GM19438 (cell line): ENCODE data around the gene CCNYL1.
A peak's percentile ranks its signal among the peaks of the same experiment; 100 is the strongest.
"Not testable (repeated sequence)": the region's sequence is repeated elsewhere in the genome, so short reads cannot be mapped to it uniquely, and the experiment has no call there.

Source experiments
- ATAC-seq: cut with Tn5 transposase; IDR thresholded peaks from one replicate; pipeline ENCODE4 v1.9.1; 2021; ENCODE audit warnings: low read depth; ENCODE audit not compliant: unreplicated experiment

Gene CCNYL1

GRCh38 chr2:207710814-207711740 lies at the start of gene CCNYL1:
Gene CCNYL1, plus strand, starts transcription at chr2:207711640. Its CDS starts 257 bp downstream, at chr2:207711897.
- peak; percentile 94 for ATAC-seq

GRCh38 chr2:207662203-207662602 lies 49.2 kb upstream of the CCNYL1 start:
- ATAC-seq, result peak; percentile 75

GRCh38 chr2:207663870-207664545 lies 47.4 kb upstream of the CCNYL1 start:
- ATAC-seq, result no peak

- no peak for ATAC-seq
These were observed 40.6 kb upstream of the CCNYL1 start for GRCh38 chr2:207670887-207671286.

- ATAC-seq, result no peak
These were observed 38.0 kb upstream of the CCNYL1 start for GRCh38 chr2:207673431-207673830.

GRCh38 chr2:207674266-207674774 lies 37.1 kb upstream of the CCNYL1 start:
- ATAC-seq, result no peak

GRCh38 chr2:207674826-207675225 lies 36.6 kb upstream of the CCNYL1 start:
- ATAC-seq, result no peak

- no peak for ATAC-seq
These were observed 34.5 kb upstream of the CCNYL1 start for GRCh38 chr2:207676827-207677354.

- no peak for ATAC-seq
These were observed 30.0 kb upstream of the CCNYL1 start for GRCh38 chr2:207681431-207681830.

- ATAC-seq, result no peak
These were observed 28.9 kb upstream of the CCNYL1 start for GRCh38 chr2:207682557-207682956.

GRCh38 chr2:207683438-207683837 lies 28.0 kb upstream of the CCNYL1 start:
- no peak for ATAC-seq

GRCh38 chr2:207683879-207684627 lies 27.4 kb upstream of the CCNYL1 start:
- no peak for ATAC-seq

- no peak for ATAC-seq
These were observed 24.6 kb upstream of the CCNYL1 start for GRCh38 chr2:207686812-207687211.

- ATAC-seq, result no peak
These were observed 22.8 kb upstream of the CCNYL1 start for GRCh38 chr2:207688597-207688996.

GRCh38 chr2:207690845-207691461 lies 20.5 kb upstream of the CCNYL1 start:
- ATAC-seq, result not testable (repeated sequence)

GRCh38 chr2:207692206-207693065 lies 19.0 kb upstream of the CCNYL1 start:
- no peak for ATAC-seq

- ATAC-seq, result no peak
These were observed 17.7 kb upstream of the CCNYL1 start for GRCh38 chr2:207693641-207694249.

GRCh38 chr2:207694811-207695281 lies 16.6 kb upstream of the CCNYL1 start:
- no peak for ATAC-seq

GRCh38 chr2:207695293-207695692 lies 16.1 kb upstream of the CCNYL1 start:
- no peak for ATAC-seq
